GM12878 (cell line): ENCODE data around the gene GPLD1.

Source experiments
- CTCF ChIP-seq, 3 experiments: IDR thresholded peaks in 2 of 3; conservative IDR thresholded peaks in 1 of 3; 2 replicates each; pipeline ENCODE4 v1.5.1; 2011; ENCODE audit warnings: low read depth in 3 of 3, low read length in 3 of 3, mild to moderate bottlenecking in 3 of 3, control low read depth in 2 of 3, moderate library complexity in 2 of 3, inconsistent platforms in 1 of 3, mixed read lengths in 1 of 3; ENCODE audit not compliant: control insufficient read depth in 2 of 3, insufficient read depth in 1 of 3; ENCODE audit errors: extremely low read depth in 1 of 3
- FOXK2 ChIP-seq: fragments of 450-650 bp; IDR thresholded peaks from 2 replicates; pipeline ENCODE4 v1.6.1; 2017; ENCODE audit warnings: mild to moderate bottlenecking, moderate library complexity
- MYC ChIP-seq: IDR thresholded peaks from 2 replicates; pipeline ENCODE4 v1.6.1; 2011; ENCODE audit warnings: mild to moderate bottlenecking, low read length, moderate library complexity, inconsistent platforms; ENCODE audit not compliant: insufficient read depth, insufficient replicate concordance, insufficient read length, severe bottlenecking
- TCF12 ChIP-seq: IDR thresholded peaks from 2 replicates; pipeline ENCODE4 v1.6.1; 2011; ENCODE audit warnings: low read depth, mild to moderate bottlenecking, low read length
- USF2 ChIP-seq: IDR thresholded peaks from 2 replicates; pipeline ENCODE4 v1.6.1; 2011; ENCODE audit warnings: low read depth, low read length, improper control_type of control experiment, borderline replicate concordance

GRCh38 chr6:24428615-24429014, 60.8 kb downstream of the GPLD1 start:
- TF ChIP-seq CTCF (IDR thresholded peaks at IDR 0.05 in 2 of 3, conservative IDR thresholded peaks at IDR 0.05 in 1 of 3; ENCODE audit: control insufficient read depth in 2 of 3, extremely low read depth in 1 of 3, insufficient read depth in 1 of 3, low read depth in 3 of 3, low read length in 3 of 3): no peak
- TF ChIP-seq FOXK2: no peak
- no peak for TF ChIP-seq MYC
- no peak for TF ChIP-seq TCF12
- no peak for TF ChIP-seq USF2
